Mammary epithelial cell (primary cell): ENCODE data around the gene STAMBPL1.

Experiments
- CTCF ChIP-seq, 2 donors: IDR thresholded peaks in 1 of 2; conservative IDR thresholded peaks in 1 of 2; 2 replicates each; pipeline ENCODE4 v1.5.1; 2011 to 2012; ENCODE audit warnings: inconsistent platforms in 2 of 2, low read length in 2 of 2, mild to moderate bottlenecking in 2 of 2, control low read depth in 1 of 2, low read depth in 1 of 2; ENCODE audit not compliant: insufficient read depth in 1 of 2; ENCODE audit errors: extremely low read depth in 1 of 2
- EZH2 ChIP-seq: IDR thresholded peaks from 2 replicates; pipeline ENCODE4 v1.6.1; 2012; ENCODE audit warnings: low read length, inconsistent platforms, borderline replicate concordance

- TF ChIP-seq CTCF (conservative IDR thresholded peaks at IDR 0.05 in 1 of 2, IDR thresholded peaks at IDR 0.05 in 1 of 2; ENCODE audit: extremely low read depth in 1 of 2, insufficient read depth in 1 of 2, low read depth in 1 of 2, low read length in 2 of 2) (no peak), EZH2 (no peak)
Measured at GRCh38 chr10:88915781-88916180, 35.7 kb downstream of the STAMBPL1 start.
